Stimulated activated CD4-positive, alpha-beta T cell treated with anti-CD3 and anti-CD28 coated beads, Interleukin-2, amount 100 ng/mL, for 24 hours (primary cell): Measurements from ENCODE around the gene NTS.

Experiments used
- DNase-seq, 2 donors: peaks; one replicate each; pipeline ENCODE4 v3.0.0-alpha.2; 2020

NTS gene

GRCh38 chr12:85874031-85874461, at the start of gene NTS:
Gene NTS (plus strand): TSS chr12:85874295. CDS start chr12:85874404, 109 bp downstream.
- no peak for DNase-seq

GRCh38 chr12:85825746-85826145, 48.3 kb upstream of the NTS start:
- no peak for DNase-seq

GRCh38 chr12:85828576-85828975, 45.5 kb upstream of the NTS start:
- DNase-seq, result no peak

DNA sequence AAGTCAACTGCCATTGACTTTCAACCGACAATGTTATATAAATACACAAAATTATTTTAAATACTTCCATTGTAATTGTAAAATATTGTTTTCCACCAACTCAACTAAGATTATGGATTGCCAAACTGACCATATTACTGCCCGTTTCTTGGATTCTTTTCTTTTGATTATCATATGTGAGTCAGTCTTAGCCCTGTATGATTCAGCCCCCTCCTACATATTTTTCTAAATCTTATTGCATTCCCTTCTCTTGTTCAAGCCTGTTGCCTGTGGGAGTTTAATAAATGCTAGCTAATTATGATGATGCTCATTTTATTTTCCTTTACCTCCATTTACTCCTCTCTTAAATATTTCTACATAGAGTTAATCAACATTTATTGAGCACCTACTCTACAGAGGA, 44.7 kb upstream of the NTS start:
- DNase-seq, result no peak

- DNase-seq, result no peak
Observed at GRCh38 chr12:85831327-85831990, 42.6 kb upstream of the NTS start.

GRCh38 chr12:85833579-85833978, 40.5 kb upstream of the NTS start:
- DNase-seq, result no peak

DNA sequence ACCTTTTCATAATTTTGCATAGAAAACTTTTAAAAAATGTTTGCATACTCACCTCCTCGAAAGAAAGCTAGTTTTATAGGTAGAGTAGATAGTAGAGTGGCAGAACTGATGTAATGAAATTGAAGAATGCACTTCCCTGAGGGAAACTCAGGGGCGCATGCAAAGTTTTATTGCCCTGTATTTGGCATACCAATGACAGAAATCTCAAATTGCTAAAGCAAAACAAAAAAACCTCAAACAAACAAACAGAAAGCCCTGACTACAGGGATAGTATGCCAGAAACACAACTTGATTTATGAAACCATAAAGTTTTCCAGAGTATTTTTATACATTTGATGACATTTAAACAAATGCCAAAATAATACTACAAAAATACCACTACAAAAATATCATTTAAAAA, 39.7 kb upstream of the NTS start:
- no peak for DNase-seq

DNA sequence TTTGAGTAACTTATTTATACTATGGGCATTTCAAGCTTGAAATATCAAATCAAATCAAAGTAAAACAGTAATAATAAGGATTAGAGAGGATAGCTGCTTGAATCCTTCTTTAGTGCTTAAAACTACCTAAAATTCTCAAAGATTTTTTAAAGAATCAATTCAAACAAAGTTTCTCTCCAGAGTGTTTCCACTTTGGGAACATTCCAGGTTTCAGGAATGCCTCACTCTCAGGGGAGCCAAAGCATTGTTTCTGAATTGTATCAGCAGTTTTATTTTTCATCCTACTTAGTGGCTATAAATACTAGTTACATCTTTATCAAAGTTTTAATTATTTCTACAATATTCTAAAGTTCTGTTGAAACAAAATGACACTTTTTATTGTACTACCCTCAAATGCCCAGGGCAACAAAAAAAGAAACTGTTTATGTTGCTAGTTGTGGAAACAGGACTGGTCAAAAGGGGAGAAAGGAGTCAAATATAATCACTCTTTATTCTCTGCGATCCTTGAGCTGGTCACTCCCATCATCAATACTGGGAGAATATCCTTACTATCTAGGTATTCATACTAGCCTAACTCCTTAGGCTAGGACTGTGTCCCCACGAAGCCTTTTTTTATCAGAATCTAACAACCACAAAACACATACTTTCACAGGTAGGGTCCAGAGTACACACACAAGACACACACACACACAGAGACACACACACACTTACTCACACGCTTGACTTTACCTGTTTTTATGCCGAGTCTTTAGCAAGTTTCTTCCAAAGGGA, 38.5 kb upstream of the NTS start:
- DNase-seq, result no peak

- no peak for DNase-seq
Observed at GRCh38 chr12:85836197-85837090, 37.7 kb upstream of the NTS start, which contains the start of gene RASSF9. Gene RASSF9 (minus strand): TSS chr12:85836409. CDS start chr12:85836201, 208 bp downstream.

DNA sequence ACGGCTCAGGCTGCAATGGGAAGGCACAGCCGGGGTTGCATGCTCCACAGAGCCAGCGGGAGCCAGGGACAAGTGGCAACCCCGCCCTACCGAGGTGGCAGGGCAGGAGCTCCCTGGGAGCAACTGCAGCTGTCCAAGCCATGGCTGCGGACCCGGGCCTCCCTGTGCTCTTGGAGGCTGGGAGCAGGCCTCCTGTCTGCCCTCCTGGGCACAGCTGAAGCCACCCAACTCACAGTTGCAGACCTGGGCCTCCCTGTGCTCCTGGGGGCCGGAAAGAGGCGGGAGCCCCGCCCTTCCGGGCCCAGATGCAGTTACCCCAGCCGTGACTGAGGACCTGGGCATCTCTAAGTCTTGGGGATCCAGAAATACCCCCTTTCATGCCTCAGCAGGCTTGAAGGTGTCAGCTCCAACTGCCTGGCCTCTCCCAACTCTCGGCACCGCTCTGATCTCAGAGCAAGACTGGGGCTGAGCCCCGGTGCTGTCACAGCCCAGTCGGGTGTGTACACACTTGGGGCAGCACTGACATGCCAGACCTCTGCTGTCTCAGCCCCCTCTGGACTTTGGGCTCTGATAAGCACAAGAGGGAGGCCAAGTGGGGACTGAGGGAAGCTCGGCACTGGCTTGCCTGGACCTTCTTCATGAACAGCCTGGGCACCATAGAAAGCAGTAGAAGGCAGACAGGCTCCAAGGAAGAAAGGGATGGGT, 30.3 kb upstream of the NTS start:
- DNase-seq, result no peak

DNA sequence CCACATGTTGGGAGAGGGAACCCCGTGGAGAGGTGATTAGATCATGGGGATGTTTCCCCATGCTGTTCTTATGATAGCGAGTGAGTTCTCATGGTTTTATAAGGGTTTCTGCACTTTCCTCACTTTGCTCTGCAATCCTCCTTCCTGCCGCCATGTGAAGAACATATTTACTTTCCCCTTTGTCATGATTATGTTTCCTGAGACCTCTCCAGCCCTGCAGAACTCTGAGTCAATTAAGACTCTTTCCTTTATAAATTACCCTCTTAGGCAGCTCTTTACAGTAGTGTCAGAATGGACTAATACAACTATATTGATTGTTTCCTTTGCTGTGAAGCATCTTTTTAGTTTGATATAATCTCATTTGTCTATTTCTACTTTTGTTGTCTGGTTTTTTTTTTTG, 24.8 kb upstream of the NTS start:
- DNase-seq, result no peak

- DNase-seq, result no peak
Observed at GRCh38 chr12:85855305-85855704, 18.8 kb upstream of the NTS start.

GRCh38 chr12:85856966-85857365, 17.1 kb upstream of the NTS start:
- no peak for DNase-seq

GRCh38 chr12:85865890-85866289, 8.2 kb upstream of the NTS start:
- DNase-seq, result no peak

DNA sequence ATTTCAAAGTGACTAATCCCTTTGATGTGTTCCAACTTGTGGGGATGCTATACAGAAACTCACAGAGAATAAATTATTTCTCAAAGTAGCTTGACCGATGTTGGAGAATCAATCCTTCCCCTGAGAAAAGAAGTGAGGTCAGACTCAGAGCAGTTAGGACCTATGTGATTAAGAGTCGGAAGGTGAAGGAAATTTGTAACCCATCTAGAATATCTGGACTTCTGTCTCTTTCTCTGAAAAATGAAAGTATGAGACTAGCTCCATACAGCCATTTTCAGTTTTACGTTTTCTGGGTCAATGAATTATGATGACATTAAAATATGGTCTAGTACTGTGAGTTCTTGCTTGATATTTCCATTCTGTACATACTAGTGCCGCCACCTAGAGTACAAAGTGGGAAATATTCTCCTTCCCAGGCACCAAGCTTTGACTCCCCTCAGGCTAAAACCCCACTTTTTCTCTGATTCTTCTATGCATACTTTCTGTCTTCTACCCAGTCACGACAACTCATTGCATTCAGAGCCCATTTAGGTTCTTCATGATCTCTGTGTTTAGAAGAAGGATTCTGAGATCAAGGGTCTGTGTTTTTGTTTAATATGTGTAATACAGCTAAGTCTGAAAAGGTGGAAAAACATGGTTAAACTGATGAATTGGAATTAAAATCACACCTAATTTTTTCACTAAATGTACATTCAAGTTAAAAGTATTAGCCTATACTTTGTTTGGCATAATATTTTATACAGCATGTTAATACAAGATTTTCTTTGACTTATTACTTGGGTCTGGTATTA, 6.9 kb upstream of the NTS start:
- no peak for DNase-seq

DNA sequence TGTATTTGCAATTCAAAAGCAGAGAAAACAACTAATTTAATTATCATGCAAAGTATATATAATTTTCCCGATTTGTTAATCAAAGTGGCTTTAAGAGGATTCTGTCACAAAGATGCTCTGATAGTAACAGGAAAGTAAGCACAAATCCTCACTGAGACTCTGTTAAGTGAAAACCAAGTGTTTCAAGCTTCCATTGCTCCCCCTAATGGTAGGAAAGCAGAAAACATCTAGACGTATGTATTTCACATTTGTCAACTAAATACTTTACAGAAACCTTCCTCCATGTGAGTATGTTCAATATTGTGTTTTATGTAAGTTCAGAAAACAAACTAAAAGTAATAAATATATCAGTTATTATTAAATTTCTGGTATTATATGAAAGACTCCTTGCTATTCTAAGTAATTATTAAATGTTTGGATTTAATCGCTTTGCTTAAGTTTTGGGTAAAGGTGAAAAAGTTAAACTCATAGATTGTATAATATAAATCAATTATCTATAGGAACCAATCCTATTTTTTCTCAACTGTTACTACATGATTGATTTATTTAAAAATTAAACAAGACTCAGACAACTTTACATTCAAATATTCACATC, 1.5 kb upstream of the NTS start:
- no peak for DNase-seq

DNA sequence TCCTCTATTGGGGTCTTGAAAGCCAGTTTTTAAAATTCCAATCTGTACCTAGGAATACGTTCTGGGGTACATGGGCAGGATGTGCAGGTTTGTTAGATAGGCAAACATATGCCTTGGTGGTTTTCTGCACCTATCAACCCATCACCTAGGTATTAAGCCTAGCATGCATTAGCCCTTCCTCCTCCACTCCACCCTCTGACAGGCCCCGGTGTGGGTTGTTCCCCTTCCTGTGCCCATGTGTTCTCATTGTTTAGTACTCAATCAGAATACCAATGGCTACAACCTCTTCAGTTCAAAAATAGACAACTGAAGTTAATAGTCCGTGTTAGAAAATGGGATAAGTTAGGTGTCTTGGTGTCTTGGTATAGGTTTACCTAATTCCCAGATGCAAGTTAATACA, 3.4 kb downstream of the NTS start:
- no peak for DNase-seq

- DNase-seq, result no peak
Observed at GRCh38 chr12:85883763-85884162, 9.7 kb downstream of the NTS start.

GRCh38 chr12:85894653-85895052, 20.6 kb downstream of the NTS start:
- no peak for DNase-seq

GRCh38 chr12:85920324-85920947, 46.3 kb downstream of the NTS start:
- DNase-seq, result no peak

DNA sequence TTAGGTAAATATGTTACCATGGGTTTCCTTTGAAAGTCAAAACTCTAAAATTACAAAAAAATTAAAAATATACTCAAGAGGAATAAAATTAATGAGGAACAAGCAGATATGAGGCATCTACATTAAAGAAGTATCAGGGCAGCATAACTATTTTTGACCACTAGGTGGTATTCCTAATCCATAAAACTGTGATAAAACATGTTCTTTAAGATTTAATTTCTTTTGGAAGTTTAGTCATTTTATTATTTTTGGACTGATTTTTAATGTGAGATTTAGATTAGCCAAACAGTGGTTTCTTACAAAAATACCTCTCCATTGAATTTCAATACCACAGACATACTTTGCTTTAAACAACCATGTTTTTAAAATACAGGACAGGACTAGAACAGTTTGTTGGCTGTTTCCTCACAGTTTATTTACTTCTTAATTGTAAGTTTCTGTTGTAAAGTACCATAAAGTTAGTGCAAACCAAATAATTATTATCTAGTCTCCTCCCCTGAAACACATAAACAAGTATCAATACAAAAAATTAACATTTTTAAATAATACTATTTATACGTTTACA, 49.8 kb downstream of the NTS start:
- no peak for DNase-seq
